GM12872 (cell line): ENCODE measurements around the gene MEGF11.

ENCODE experiments used
- TF ChIP-seq, protein P1 (sequence below): IDR thresholded peaks from 3 replicates; pipeline ENCODE4 v1.5.1; 2011; ENCODE audit warnings: low read depth, mild to moderate bottlenecking, low read length, moderate library complexity; ENCODE audit not compliant: insufficient read depth

The MEGF11 gene

DNA sequence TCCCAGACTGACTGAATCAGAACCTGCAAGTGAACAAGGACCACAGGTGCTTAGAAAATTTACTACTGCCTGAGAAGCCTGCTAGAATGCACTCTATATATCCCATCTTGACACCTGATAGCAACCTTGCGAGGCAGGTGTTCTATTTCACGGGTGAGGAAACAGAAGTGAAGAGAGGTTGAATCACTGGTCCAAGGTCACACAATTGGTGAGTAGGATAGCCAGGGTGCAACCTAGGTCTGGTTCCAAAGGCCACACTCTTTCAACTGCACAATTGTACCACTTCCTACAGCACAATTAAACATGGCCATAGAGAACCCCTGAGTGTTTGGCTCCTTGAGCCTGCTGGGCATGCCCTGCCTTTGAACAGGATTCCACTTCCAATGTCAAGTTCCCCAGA, 297.2 kb downstream of the MEGF11 start:
- TF ChIP-seq, protein P1, sequence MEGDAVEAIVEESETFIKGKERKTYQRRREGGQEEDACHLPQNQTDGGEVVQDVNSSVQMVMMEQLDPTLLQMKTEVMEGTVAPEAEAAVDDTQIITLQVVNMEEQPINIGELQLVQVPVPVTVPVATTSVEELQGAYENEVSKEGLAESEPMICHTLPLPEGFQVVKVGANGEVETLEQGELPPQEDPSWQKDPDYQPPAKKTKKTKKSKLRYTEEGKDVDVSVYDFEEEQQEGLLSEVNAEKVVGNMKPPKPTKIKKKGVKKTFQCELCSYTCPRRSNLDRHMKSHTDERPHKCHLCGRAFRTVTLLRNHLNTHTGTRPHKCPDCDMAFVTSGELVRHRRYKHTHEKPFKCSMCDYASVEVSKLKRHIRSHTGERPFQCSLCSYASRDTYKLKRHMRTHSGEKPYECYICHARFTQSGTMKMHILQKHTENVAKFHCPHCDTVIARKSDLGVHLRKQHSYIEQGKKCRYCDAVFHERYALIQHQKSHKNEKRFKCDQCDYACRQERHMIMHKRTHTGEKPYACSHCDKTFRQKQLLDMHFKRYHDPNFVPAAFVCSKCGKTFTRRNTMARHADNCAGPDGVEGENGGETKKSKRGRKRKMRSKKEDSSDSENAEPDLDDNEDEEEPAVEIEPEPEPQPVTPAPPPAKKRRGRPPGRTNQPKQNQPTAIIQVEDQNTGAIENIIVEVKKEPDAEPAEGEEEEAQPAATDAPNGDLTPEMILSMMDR = no peak

GRCh38 chr15:65954289-65954741, 299.2 kb downstream of the MEGF11 start:
- TF ChIP-seq, protein P1 = no peak

DNA sequence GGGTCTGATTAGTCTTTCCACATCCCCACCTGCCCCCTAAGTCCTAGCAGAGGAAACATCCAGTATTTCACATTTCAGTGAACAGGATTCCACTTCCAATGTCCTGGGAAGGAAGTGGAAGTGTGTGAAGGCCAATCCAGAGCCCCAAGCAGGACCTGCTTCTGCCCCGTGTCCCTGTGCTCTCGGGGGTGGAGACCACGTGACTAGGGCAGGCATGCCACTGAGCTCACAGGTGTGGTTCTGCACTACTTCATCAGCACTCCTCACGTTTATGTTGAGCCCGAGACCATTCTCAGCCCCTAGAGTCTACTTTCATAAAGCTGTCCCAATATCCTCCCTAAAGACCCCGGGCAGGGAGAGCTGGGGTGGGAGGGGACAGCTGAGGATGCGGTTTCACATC, 299.9 kb downstream of the MEGF11 start:
- TF ChIP-seq, protein P1 = no peak

GRCh38 chr15:65952391-65953053, 301.0 kb downstream of the MEGF11 start:
- TF ChIP-seq, protein P1 = no peak

DNA sequence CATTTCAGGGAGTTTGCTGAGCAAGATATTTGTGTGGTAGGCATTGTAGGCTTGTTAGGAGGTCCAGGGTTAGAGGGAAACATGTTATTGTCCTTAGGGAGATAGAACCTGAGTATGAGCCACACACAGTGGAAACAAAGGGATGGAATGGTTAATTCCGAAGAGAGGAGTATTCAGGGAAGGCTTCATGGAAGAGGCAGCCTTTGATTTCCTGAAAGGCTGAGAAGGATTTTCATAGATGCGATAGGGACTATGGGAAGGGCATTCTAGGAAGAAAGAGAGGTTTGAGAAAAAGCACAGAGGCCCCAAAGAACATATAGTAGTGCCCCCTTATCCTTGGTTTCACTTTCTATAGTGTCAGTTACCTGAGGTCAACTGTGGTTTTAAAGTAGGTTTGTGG, 302.5 kb downstream of the MEGF11 start:
- TF ChIP-seq, protein P1 = no peak

- TF ChIP-seq, protein P1 = no peak
These were observed 304.1 kb downstream of the MEGF11 start for GRCh38 chr15:65949491-65949890.

GRCh38 chr15:65949011-65949410, 304.5 kb downstream of the MEGF11 start:
- TF ChIP-seq, protein P1 = no peak
